ENCODE results near the gene SPTAN1. TPM values are rescaled to one million over a fixed set of nuclear protein-coding genes. Genes with fewer than 3 reads are reported as not detected.

The SPTAN1 gene
- total and polyA plus RNA-seq, 3 donors from 2014 or later = 299 to 665 (median 653) TPM

DNA sequence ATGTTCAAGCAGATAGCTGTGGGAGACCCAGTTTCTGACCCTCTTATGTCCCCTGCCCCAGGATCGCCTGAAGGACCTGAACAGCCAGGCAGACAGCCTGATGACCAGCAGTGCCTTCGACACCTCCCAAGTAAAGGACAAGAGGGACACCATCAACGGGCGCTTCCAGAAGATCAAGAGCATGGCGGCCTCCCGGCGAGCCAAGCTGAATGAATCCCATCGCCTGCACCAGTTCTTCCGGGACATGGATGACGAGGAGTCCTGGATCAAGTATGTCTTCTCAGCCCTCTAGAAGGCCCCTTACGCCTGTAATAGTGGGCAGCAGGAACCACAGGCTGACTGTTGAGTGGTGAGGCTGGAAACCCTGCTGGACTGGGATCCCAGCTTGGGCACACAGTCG, 63.2 kb downstream of the SPTAN1 start:
- Histone ChIP-seq H3K36me3 (ENCODE audit: low read depth, missing control alignments) (no peaks in the 10 kb centered on the region), H3K27ac (no peak overlapping the region), H3K4me1 (no peaks in the 10 kb centered on the region), H3K27me3 (no peaks in the 10 kb centered on the region), H3K9me3 (no peaks in the 10 kb centered on the region), H3K4me3 (no peak overlapping the region)
- 85 to 95% methylated on average over 12 of the region's 12 CpGs for WGBS, 2 donors
- DNase-seq = no peak
- TF ChIP-seq, protein P1, sequence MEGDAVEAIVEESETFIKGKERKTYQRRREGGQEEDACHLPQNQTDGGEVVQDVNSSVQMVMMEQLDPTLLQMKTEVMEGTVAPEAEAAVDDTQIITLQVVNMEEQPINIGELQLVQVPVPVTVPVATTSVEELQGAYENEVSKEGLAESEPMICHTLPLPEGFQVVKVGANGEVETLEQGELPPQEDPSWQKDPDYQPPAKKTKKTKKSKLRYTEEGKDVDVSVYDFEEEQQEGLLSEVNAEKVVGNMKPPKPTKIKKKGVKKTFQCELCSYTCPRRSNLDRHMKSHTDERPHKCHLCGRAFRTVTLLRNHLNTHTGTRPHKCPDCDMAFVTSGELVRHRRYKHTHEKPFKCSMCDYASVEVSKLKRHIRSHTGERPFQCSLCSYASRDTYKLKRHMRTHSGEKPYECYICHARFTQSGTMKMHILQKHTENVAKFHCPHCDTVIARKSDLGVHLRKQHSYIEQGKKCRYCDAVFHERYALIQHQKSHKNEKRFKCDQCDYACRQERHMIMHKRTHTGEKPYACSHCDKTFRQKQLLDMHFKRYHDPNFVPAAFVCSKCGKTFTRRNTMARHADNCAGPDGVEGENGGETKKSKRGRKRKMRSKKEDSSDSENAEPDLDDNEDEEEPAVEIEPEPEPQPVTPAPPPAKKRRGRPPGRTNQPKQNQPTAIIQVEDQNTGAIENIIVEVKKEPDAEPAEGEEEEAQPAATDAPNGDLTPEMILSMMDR (IDR thresholded peaks at IDR 0.05) = no peak
- no peak for TF ChIP-seq POLR2A (IDR thresholded peaks at IDR 0.05)
- intact Hi-C loops (cut with DNase I; ENCODE audit: low total_unique reads) = no loop called here

DNA sequence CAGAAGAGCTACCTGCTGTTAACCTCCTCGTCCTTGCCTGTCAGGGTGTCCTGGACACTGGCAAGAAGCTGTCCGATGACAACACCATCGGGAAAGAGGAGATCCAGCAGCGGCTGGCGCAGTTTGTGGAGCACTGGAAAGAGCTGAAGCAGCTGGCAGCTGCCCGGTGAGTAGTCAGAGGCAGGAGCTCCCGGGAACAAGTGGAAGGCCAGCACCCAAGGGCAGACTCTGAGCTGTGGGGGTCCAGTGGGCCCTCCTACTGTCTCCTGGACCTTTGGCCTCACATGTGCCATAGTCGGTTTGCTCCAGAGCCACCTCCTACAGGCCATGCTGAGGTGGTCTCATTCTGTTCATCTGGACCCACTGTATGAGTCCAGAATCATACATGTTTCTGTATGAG, 65.6 kb downstream of the SPTAN1 start:
- 92 to 94% methylated on average over 5 to 8 of the region's 8 CpGs for WGBS, 2 donors

DNA sequence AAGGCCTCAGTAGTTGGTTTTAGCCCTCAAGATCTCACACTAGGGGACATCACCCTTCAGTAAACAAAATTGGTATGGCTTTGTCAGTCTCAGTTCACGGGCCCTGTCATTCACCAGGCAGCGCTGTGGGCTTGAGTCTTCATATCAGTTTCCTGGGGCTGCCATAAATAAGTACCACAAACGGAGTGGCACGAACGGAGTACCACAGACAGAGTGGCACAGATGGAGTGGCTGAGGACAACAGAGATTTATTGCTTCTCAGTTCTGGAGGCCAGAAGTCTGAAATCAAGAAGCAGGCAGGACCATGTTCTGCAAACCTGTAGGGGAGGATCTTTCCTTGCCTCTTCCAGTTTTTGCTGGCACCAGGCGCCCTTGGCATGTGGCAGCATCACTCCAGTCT, 66.7 kb downstream of the SPTAN1 start:
- Histone ChIP-seq H3K4me3 (no peak overlapping the region), H3K27me3 (no peaks in the 10 kb centered on the region), H3K36me3 (ENCODE audit: low read depth, missing control alignments) (no peaks in the 10 kb centered on the region), H3K9me3 (no peaks in the 10 kb centered on the region), H3K27ac (no peak overlapping the region), H3K4me1 (peaks cover 6% of the 10 kb centered on the region)
- DNase-seq = no peak
- intact Hi-C loops (cut with DNase I; ENCODE audit: low total_unique reads) = no loop called here
- WGBS, 2 donors = 92 to 94% methylated on average over 6 of the region's 6 CpGs
- TF ChIP-seq POLR2A (IDR thresholded peaks at IDR 0.05) = no peak
- TF ChIP-seq, protein P1 (IDR thresholded peaks at IDR 0.05) = no peak

More for the DNA sequence above, 65.6 kb downstream of the SPTAN1 start:
- Histone ChIP-seq H3K4me3 (no peak overlapping the region), H3K9me3 (no peaks in the 10 kb centered on the region), H3K27me3 (no peaks in the 10 kb centered on the region), H3K27ac (no peak overlapping the region), H3K36me3 (ENCODE audit: low read depth, missing control alignments) (no peaks in the 10 kb centered on the region), H3K4me1 (peaks cover 6% of the 10 kb centered on the region)
- no peak for TF ChIP-seq POLR2A (IDR thresholded peaks at IDR 0.05)
- TF ChIP-seq, protein P1 (IDR thresholded peaks at IDR 0.05) = no peak
- intact Hi-C loops (cut with DNase I; ENCODE audit: low total_unique reads) = no loop called here
- no peak for DNase-seq

DNA sequence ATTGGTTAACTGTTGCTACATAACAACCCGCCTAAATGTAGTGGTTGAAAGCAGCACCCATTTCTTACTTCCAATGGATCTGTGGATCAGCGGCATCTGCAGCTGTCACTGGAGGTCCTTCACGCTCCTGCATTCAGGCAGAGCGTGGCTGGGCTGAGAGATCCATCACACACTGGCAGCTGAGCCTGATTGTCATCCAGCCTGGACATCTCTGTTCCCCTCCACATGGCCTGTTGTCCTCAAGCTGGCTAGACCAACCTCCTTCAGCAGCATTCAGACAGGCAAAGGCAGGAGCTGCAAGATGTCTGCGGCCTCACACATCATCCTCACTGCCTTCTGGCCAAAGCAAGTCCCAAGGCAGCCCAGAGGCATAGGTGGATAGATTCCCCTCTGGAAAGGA, 67.4 kb downstream of the SPTAN1 start:
- Histone ChIP-seq H3K27me3 (no peaks in the 10 kb centered on the region), H3K9me3 (no peaks in the 10 kb centered on the region), H3K4me3 (no peak overlapping the region), H3K36me3 (ENCODE audit: low read depth, missing control alignments) (no peaks in the 10 kb centered on the region), H3K27ac (no peak overlapping the region), H3K4me1 (peaks cover 6% of the 10 kb centered on the region)
- TF ChIP-seq POLR2A (IDR thresholded peaks at IDR 0.05) = no peak
- TF ChIP-seq, protein P1 (IDR thresholded peaks at IDR 0.05) = no peak
- no peak for DNase-seq
- WGBS, 2 donors = 93 to 96% methylated on average over 5 of the region's 5 CpGs
- intact Hi-C loops (cut with DNase I; ENCODE audit: low total_unique reads) = no loop called here

DNA sequence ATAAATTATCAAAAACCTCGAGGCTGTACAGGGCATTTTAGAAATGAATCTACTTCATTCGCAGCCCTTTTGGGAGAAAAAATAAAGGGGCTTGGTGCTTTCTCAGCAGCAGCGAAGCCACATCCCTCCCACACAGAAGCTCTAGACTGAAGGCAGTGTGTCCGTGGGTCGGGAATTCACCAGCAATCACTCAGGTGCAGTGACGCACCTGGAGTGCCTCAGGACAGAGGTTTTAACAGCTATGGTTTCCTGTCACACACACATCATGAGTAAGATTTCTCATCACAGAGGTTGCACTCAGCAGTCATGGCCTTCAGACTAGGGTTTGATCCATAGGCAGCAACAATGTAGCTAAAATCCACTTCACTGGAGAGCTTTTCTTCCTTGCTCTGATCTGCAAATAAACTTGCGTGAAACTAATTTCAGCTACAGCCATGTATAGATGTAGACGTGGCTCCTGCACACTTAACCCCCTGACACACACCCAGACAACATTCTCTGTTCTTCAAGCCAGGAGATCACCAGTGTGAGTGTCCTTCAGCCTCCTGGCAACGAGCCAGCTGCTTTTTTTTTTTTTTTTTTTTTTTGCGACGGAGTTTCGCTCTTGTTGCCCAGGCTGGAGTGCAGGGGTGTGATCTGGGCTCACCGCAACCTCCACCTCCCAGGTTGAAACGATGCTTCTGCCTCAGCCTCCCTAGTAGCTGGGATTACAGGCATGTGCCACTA, 69.5 kb downstream of the SPTAN1 start:
- Histone ChIP-seq H3K27me3 (no peaks in the 10 kb centered on the region), H3K36me3 (ENCODE audit: low read depth, missing control alignments) (no peaks in the 10 kb centered on the region)
- intact Hi-C loops (cut with DNase I; ENCODE audit: low total_unique reads) = no loop called here

More for the DNA sequence above, 69.5 kb downstream of the SPTAN1 start:
- 45 to 52% methylated on average over 14 of the region's 14 CpGs for WGBS, 2 donors
- peaks cover 17% of the 10 kb centered on the region for H3K4me1 ChIP-seq
- no peak overlapping the region for H3K4me3 ChIP-seq
- no peaks in the 10 kb centered on the region for H3K9me3 ChIP-seq
- peak; percentile 43 for DNase-seq
- TF ChIP-seq POLR2A (IDR thresholded peaks at IDR 0.05) = no peak
- TF ChIP-seq, protein P1 (IDR thresholded peaks at IDR 0.05) = no peak
- H3K27ac ChIP-seq = no peak overlapping the region

Measured in testis (tissue), 3 donors.